ENCODE results near the gene TIAM2. TPM values are rescaled to one million over a fixed set of nuclear protein-coding genes. Genes with fewer than 3 reads are reported as not detected.
"Not testable (repeated sequence)": the region's sequence is repeated elsewhere in the genome, so short reads cannot be mapped to it uniquely, and the experiment has no call there.

TIAM2 gene
- 10 to 100 TPM; 19.2 to 21.1 TPM for total RNA-seq

DNA sequence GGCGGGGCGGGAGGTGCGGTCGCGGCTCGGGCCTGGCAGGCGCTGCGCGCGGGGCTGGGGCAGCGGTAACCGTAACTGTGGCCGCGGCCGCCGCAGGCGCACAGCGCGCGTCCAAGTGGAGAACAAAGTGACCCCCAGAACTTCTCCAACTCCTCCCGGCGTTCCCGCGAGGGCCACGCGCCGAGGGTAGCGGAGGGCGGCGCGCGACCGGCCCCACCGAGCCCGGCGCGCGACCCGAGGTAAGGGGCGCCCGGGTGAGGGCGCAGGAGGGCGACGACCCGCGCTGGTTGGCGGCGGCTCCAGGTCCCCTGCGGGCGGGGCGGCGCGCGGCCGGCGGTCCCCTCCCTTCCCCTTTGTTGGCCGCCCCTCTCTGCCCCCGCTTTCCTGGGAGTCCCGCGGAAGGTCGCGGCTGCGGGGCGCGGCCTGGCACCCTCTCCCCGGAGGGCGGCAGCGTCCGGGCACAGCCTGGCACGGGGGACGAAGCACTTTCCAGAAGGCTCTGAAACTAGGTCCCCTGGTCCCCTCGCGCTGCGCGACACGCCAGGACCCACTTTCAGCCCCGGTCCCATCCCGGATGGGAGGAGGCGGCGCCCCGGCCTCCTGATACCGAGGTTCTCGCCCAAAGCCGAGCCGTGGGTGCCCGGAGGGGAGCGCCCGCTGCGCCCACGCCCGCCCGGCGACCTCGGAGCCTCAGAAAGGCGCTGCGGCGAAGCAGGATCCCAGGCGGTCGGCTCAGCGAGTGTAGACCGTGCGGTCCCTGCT, at the start of gene TIAM2:
TIAM2 (plus strand) TSS at position 62 of the 762 bp plus-strand sequence. CDS start 133,909 bp downstream, outside the sequence.
- CTCF ChIA-PET = no interaction called here

DNA sequence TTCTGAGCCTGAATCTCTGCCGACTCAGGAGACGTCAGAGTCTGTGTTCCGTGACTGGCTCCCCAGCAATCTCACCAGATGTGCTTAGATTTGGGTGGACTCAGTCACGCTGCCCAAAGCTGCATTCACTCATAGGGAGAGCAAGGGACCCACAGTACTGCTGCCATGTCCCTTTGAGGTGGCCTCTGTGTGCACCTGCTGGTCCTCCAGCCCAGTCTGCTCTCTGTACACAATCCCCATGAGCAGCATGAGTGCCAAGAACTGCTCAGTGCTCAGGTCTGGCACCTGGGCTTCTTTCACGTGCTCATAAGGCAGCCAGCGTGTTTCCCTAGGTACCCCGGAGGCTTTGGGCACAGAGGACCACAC, 44.2 kb upstream of the TIAM2 start:
- POLR2A ChIA-PET = no interaction called here
- CTCF ChIA-PET = interaction anchor here (1.1 to 1.2 kb wide), 2 partner anchors 23 to 223 kb away, joined by 3 to 4 read pairs; no protein-coding TSS in a partner anchor

More for the DNA sequence above, at the start of gene TIAM2:
- POLR2A ChIA-PET = no interaction called here

DNA sequence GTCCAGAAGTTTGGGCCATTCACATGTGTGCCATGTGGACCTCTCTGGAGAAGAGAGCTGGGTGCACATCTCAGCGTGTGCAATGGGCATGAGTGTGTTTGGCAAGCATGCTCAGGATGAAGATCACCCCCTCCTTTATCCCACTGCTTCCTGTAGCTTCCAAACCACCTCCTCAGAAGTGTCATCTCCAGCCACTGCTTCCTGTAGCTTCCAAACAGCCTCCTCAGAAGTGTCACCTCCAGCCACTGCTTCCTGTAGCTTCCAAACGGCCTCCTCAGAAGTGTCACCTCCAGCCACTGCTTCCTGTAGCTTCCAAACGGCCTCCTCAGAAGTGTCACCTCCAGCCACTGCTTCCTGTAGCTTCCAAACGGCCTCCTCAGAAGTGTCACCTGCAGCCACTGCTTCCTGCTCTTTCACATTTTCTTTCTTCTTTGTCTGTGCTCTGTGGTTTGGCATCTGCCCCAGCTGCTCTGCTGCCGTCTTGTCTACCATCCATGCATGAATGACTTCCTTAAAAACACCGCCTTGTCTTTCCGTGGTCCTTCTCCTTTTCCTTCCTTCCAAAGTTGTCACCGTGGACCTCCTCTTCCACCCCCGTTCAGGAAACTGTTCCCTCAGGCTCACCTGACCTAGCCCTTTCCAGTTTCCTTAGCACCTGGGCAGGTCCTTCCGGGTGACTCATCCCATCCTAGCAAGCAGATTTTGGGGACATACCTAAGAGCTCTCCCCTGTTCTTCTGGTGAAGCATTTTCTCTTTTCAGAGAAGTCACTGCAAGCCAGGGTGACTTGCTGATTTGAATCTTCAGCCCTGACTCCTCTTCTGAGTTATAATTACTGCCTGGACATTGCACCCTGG, 43.5 kb upstream of the TIAM2 start:
- ChIA-PET CTCF (interaction anchor here (1.1 to 1.2 kb wide), 2 partner anchors 23 to 222 kb away, joined by 3 to 4 read pairs; no protein-coding TSS in a partner anchor), POLR2A (no interaction called here)

GRCh38 chr6:154953644-154954043, 41.5 kb upstream of the TIAM2 start:
- ChIA-PET CTCF (interaction anchor here (1.3 kb wide), 1 partner anchor 24 kb away, joined by 3 read pairs; no protein-coding TSS in a partner anchor), POLR2A (no interaction called here)

DNA sequence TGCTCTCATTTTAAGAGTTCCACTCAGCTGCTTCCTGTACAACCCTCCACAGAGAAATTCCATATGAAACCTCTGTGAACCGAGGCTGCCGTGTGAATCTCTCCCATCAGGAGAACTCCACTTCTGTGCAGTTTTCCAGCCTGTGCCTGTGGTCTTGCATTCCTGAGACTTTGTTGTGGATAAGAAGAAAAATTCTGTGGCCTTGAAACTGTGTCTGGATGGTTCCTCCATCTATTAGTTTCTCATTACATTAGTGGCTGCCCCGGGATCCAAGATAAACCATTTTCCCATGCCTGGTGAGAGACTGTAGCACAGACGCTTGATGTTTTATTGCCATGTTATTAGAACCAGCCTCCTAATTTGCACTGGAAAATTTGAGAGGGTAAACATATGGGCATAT, 40.8 kb upstream of the TIAM2 start:
- POLR2A ChIA-PET = no interaction called here
- CTCF ChIA-PET = no interaction called here

GRCh38 chr6:154956771-154957522, 38.2 kb upstream of the TIAM2 start:
- POLR2A ChIA-PET = no interaction called here
- CTCF ChIA-PET = no interaction called here

GRCh38 chr6:154958469-154958868, 36.6 kb upstream of the TIAM2 start:
- POLR2A ChIA-PET = no interaction called here
- CTCF ChIA-PET = interaction anchor here (0.6 kb wide), 1 partner anchor 251 kb away, joined by 4 read pairs; no protein-coding TSS in a partner anchor

- POLR2A ChIA-PET = no interaction called here
- CTCF ChIA-PET = no interaction called here
These were observed 34.7 kb upstream of the TIAM2 start for GRCh38 chr6:154960299-154960843.

- ChIA-PET POLR2A (no interaction called here), CTCF (no interaction called here)
These were observed 34.1 kb upstream of the TIAM2 start for GRCh38 chr6:154960854-154961530.

- ChIA-PET CTCF (no interaction called here), POLR2A (no interaction called here)
These were observed 32.4 kb upstream of the TIAM2 start for GRCh38 chr6:154962753-154963152.

GRCh38 chr6:154966065-154966770, 28.9 kb upstream of the TIAM2 start:
- CTCF ChIA-PET, POLR2A ChIA-PET: not testable (repeated sequence)

DNA sequence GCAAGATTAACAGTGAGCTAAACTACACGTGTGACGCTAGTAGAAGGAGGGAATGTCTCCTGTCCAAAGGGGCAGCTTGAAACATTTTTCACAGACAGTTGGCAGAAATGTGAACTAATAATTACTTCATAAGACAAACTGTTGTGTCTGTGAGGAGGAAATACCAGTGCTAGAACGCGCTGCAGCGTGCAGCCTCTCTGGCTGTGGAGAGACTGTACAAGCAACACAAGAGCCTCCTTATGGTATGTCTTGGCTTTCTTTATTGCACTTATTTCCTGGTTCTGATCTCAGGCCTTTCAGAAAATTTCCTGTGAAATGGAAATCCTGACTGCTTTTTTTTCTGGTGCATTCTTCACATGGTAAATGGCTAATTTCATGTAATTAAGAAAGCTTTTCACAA, 25.3 kb upstream of the TIAM2 start:
- POLR2A ChIA-PET = no interaction called here
- CTCF ChIA-PET = no interaction called here

DNA sequence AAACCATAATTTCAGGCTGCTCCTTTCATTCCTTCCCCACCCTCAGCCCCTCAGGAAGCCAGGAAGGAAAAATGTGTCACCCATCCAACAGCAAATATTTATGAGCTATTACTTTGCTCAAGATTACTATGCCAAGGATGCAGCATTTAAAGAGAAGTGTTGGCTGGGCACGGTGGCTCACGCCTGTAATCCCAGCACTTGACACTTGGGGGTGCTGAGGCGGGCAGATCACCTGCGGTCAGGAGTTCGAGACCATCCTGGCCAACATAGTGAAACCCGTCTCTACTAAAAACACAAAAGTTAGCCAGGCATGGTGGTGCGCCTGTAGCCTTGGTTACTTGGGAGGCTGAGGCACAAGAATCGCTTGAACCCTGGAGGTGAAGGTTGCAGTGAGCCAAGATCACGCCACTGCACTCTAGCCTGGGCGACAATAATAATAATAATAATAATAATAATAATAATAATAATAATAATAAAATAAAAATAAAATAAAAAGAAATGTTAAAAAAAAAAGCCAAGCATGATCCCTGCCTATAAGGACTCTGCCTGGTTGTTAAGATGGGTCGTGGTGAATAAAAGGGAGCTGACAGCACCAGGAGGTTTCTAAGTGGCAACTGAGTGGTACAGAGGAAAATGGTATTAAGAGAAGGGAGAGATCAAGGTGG, 20.5 kb upstream of the TIAM2 start:
- CTCF ChIA-PET = no interaction called here
- POLR2A ChIA-PET = no interaction called here

DNA sequence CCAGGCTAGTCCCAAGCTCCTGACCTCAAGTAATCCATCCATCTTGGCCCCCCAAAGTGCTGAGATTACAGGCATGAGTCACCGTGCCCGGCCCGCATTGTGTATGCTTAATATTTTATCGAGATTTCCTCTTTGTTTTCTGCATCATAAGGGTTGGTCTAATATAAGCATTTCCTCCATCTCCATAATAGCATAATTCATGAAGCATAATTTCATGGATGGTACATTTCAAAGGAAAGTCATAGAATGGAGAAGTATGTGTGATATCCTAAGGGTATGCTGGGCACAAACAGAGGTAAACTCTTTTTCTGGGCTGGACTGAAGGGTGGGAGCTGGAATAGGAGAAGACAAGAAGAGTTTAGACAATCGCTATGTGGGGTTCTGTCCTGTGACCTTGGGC, 17.5 kb upstream of the TIAM2 start:
- CTCF ChIA-PET = no interaction called here
- POLR2A ChIA-PET = no interaction called here

GRCh38 chr6:154980273-154981078, 14.6 kb upstream of the TIAM2 start:
- ChIA-PET POLR2A (no interaction called here), CTCF (no interaction called here)

DNA sequence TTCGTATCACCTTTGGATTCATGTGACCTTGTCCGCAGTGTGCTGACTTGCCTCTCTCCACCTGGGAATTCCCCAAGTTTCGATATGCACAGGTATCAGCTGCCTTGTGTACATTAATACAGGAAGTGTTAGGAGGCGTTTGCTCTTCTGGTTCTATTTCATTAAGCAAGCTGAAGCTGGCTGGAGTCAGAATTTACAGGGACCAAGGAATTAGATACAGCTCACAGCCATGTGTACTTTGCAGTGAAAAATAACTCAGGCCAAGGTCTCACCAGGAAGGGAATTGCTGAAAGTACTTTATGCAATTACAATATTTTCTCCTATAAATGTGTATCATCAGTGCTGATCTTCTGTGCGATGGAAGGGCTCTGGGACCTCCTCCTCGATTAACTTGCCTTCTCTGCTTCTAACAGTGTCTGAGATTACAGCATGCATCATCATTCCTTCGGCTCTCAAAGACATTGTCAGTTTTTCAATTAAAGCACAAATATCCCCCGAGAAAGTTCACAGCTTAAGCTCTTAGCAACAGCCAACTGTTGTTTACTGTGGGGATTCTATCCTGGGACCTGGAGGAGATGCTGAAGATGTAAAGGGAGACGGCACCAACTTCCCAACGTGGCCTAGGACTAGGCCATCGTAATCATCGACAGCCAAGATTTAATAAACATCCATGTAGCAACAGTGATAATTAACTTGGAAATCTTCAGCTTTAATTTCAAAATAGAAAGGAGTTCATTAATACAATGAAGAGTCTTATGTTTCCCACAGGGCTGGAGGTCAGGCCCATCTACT, 13.8 kb upstream of the TIAM2 start:
- ChIA-PET CTCF (no interaction called here), POLR2A (no interaction called here)

DNA sequence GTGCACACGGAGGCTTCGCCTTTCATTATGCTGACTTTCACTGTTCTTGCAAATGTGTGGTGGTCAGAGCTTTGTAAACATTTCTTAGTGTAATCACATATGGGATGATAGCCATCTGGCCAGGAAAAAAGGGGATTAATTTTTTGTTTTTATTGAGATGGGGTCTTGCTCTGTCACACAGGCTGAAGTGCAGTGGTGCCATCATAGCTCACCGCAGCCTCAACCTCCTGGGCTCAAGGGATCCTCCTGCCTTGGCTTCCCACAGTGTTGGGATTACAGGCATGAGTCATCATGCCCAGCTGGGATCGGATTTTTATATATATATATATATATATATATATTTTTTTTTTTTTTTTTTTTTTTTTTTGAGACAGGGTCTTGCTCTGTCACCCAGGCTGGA, 11.0 kb upstream of the TIAM2 start:
- POLR2A ChIA-PET = no interaction called here
- CTCF ChIA-PET = no interaction called here
